K562 (cell line): ENCODE results near the gene TOMM22. TPM values are rescaled to one million over a fixed set of nuclear protein-coding genes. Genes with fewer than 3 reads are reported as not detected.

Experiments
- ASH1L ChIP-seq: fragments of 450-650 bp; IDR thresholded peaks from 2 replicates; pipeline ENCODE4 v1.6.1; 2018; ENCODE audit warnings: borderline replicate concordance, mild to moderate bottlenecking, low read depth; ENCODE audit not compliant: partially characterized antibody
- CBX1 ChIP-seq: sonication (generic); IDR thresholded peaks from 2 replicates; pipeline ENCODE4 v1.6.1; 2016; ENCODE audit warnings: antibody characterized with exemption, low read depth, mild to moderate bottlenecking
- CEBPG ChIP-seq, 3 experiments: fragments of 200-800 bp in 1 of 3; sonication (Bioruptor generic) in 1 of 3; sonication (generic) in 1 of 3; formaldehyde crosslinking in 1 of 3; IDR thresholded peaks in 2 of 3; conservative IDR thresholded peaks in 1 of 3; 2 replicates each; pipeline versions ENCODE4 v1.6.1 to v1.8.0; 2016 to 2022; ENCODE audit warnings: missing compliant biosample characterization in 2 of 3, missing genetic modification characterization in 2 of 3, mild to moderate bottlenecking in 1 of 3, missing genetic modification reagents in 1 of 3
- FOXM1 ChIP-seq, 2 experiments: fragments of 450-650 bp in 1 of 2; sonication (generic) in 1 of 2; formaldehyde crosslinking in 1 of 2; IDR thresholded peaks; 2 replicates each; pipeline versions ENCODE4 v1.6.1 to v1.9.0; 2017 to 2022; ENCODE audit warnings: low read depth in 2 of 2, mild to moderate bottlenecking in 2 of 2, missing genetic modification reagents in 1 of 2, moderate library complexity in 1 of 2
- GTF2E2 ChIP-seq: fragments of 200-800 bp; sonication (Bioruptor generic); IDR thresholded peaks from 2 replicates; pipeline ENCODE4 v1.6.1; 2016; ENCODE audit warnings: missing genetic modification characterization, missing compliant biosample characterization
- LEF1 ChIP-seq: fragments of 450-650 bp; IDR thresholded peaks from 2 replicates; pipeline ENCODE4 v1.6.1; 2016; ENCODE audit warnings: mild to moderate bottlenecking
- PHF21A ChIP-seq: fragments of 450-650 bp; IDR thresholded peaks from 2 replicates; pipeline ENCODE4 v1.6.1; 2017; ENCODE audit warnings: low read depth, borderline replicate concordance
- POLR2A ChIP-seq: fragments of 450-650 bp; conservative IDR thresholded peaks from 2 replicates; pipeline ENCODE4 v1.6.1; 2016
- POLR2AphosphoS5 ChIP-seq: IDR thresholded peaks from 2 replicates; pipeline ENCODE4 v1.6.1; 2011; ENCODE audit warnings: mild to moderate bottlenecking, low read depth, low read length, moderate library complexity; ENCODE audit not compliant: control insufficient read depth, insufficient read depth
- RBM39 ChIP-seq: fragments of 200-400 bp; formaldehyde crosslinking; optimal IDR thresholded peaks from 2 replicates; pipeline ENCODE3; 2018; ENCODE audit warnings: low read depth, low read length
- SREBF1 ChIP-seq: fragments of 150-350 bp; IDR thresholded peaks from 2 replicates; pipeline ENCODE4 v1.6.1; 2014; ENCODE audit warnings: antibody characterized with exemption, low read depth, low read length, borderline replicate concordance
- SRSF3 ChIP-seq: fragments of 200-400 bp; formaldehyde crosslinking; IDR thresholded peaks from 2 replicates; pipeline ENCODE4 v1.6.1; 2016; ENCODE audit warnings: mild to moderate bottlenecking, low read length, moderate library complexity; ENCODE audit not compliant: insufficient read depth
- TBL1XR1 ChIP-seq, 2 experiments: IDR thresholded peaks; 2 replicates each; pipeline ENCODE4 v1.6.1; 2012; ENCODE audit warnings: improper control_type of control experiment in 2 of 2, low read length in 2 of 2, mild to moderate bottlenecking in 1 of 2
- ZBTB1 ChIP-seq: sonication (generic); formaldehyde crosslinking; IDR thresholded peaks from 2 replicates; pipeline ENCODE4 v1.8.1; 2023; ENCODE audit warnings: missing genetic modification reagents, low read depth, mild to moderate bottlenecking, borderline replicate concordance
- ZNF311 ChIP-seq: fragments of 250-450 bp; sonication (Bioruptor Pico); IDR thresholded peaks from 2 replicates; pipeline ENCODE4 v1.4.0; 2020; ENCODE audit warnings: mild to moderate bottlenecking, moderate library complexity
- polyA plus RNA-seq, 8 experiments: library from polyadenylated mRNA; depleted of rRNA in 4 of 8; stranded (reverse) in 5 of 8; unstranded in 3 of 8; fragments of >200 nt; fragmentation: Nextera tagmentation in 2 of 8; fragmentation: Illumina TruSeq in 1 of 8; extraction: Ambion mirVana in 2 of 8; extraction: Trizol in 1 of 8; gene quantifications; 2 replicates each; pipeline versions ENCODE4 v1.2.1 to v1.2.3, GENCODE V29; 2011 to 2014; ENCODE audit warnings: inconsistent platforms in 1 of 8, missing spikeins in 1 of 8
- total RNA-seq, 7 experiments: library from RNA; depleted of rRNA in 6 of 7; stranded (reverse); fragments of >200 nt in 6 of 7; fragmentation: Illumina TruSeq in 2 of 7; extraction: Trizol in 2 of 7; gene quantifications; 2 replicates each; pipeline versions ENCODE4 v1.2.1 to v1.2.3, GENCODE V29; 2011 to 2021; ENCODE audit warnings: low replicate concordance in 1 of 7
- TF ChIP-seq, protein P1 (sequence below): fragments of 450-650 bp; IDR thresholded peaks from 2 replicates; pipeline ENCODE4 v1.6.1; 2016
- TF ChIP-seq, protein P2 (sequence below), 2 experiments: fragments of 450-650 bp; IDR thresholded peaks; 2 replicates each; pipeline ENCODE4 v1.6.1; 2016; ENCODE audit warnings: mild to moderate bottlenecking in 2 of 2, borderline replicate concordance in 1 of 2, low read depth in 1 of 2, moderate library complexity in 1 of 2

Gene TOMM22
- total and polyA plus RNA-seq, 9 of the 15 experiments (the other 6 are each of a cell fraction or from before 2014, with no cell fraction given): 25.8 to 108 (median 73.8) TPM

DNA sequence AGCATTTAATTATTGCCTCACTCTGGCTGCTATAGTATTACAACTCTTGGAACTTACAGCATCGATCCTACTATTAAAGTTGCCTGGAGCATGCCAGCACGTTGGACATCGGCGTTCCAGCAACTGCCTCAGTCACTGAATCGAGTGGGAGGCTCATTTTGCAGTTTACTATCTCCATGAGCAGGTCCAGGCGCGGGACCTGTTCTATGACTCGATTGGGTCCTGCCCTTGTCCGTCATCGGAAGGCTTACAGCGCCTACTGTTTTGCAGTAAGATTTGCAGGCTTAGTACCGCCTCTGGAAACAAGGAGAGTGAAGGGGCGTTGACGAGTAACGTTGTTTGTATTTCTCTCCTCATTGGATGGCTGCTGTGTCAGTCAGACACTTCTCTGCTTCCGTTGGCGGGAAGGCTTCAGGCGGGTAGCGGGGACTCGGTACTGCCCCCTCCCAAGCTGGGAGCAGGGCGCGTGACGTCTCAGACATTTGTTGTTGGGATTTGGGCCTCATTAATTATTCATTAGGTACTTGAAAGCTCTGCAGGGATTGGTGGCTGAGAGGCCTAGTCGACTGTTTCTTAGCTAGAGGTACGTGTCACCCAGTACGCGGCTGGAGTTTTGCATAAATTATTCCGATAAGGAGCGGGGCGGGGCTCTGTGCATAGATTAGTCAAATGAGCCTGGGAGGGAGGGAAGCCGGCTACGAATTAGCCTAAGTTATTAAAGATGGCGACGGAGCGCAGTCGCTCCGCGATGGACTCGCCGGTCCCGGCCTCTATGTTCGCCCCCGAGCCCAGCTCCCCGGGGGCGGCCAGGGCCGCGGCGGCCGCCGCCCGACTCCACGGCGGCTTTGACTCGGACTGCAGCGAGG is 23.7 kb downstream of the TOMM22 start, which contains the start of gene GTPBP1 (continued):
- peak; percentile 89 for TF ChIP-seq ASH1L
- TF ChIP-seq, protein P1, sequence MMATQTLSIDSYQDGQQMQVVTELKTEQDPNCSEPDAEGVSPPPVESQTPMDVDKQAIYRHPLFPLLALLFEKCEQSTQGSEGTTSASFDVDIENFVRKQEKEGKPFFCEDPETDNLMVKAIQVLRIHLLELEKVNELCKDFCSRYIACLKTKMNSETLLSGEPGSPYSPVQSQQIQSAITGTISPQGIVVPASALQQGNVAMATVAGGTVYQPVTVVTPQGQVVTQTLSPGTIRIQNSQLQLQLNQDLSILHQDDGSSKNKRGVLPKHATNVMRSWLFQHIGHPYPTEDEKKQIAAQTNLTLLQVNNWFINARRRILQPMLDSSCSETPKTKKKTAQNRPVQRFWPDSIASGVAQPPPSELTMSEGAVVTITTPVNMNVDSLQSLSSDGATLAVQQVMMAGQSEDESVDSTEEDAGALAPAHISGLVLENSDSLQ: peak; percentile 100
- no peak for TF ChIP-seq ZBTB1 (CRISPR knock-in tag)
- no peak for TF ChIP-seq ZNF311 (CRISPR knock-in tag)
- peak in 1 of 2 experiments; percentile 26; a peak in 1 of 4 replicates for TF ChIP-seq TBL1XR1 (IDR thresholded peaks at IDR 0.05; ENCODE audit: low read length in 2 of 2)
- TF ChIP-seq GTF2E2 (tag): 0 out of 2 replicates have a peak, but pooled peaks have one; percentile 31
- TF ChIP-seq, protein P2, sequence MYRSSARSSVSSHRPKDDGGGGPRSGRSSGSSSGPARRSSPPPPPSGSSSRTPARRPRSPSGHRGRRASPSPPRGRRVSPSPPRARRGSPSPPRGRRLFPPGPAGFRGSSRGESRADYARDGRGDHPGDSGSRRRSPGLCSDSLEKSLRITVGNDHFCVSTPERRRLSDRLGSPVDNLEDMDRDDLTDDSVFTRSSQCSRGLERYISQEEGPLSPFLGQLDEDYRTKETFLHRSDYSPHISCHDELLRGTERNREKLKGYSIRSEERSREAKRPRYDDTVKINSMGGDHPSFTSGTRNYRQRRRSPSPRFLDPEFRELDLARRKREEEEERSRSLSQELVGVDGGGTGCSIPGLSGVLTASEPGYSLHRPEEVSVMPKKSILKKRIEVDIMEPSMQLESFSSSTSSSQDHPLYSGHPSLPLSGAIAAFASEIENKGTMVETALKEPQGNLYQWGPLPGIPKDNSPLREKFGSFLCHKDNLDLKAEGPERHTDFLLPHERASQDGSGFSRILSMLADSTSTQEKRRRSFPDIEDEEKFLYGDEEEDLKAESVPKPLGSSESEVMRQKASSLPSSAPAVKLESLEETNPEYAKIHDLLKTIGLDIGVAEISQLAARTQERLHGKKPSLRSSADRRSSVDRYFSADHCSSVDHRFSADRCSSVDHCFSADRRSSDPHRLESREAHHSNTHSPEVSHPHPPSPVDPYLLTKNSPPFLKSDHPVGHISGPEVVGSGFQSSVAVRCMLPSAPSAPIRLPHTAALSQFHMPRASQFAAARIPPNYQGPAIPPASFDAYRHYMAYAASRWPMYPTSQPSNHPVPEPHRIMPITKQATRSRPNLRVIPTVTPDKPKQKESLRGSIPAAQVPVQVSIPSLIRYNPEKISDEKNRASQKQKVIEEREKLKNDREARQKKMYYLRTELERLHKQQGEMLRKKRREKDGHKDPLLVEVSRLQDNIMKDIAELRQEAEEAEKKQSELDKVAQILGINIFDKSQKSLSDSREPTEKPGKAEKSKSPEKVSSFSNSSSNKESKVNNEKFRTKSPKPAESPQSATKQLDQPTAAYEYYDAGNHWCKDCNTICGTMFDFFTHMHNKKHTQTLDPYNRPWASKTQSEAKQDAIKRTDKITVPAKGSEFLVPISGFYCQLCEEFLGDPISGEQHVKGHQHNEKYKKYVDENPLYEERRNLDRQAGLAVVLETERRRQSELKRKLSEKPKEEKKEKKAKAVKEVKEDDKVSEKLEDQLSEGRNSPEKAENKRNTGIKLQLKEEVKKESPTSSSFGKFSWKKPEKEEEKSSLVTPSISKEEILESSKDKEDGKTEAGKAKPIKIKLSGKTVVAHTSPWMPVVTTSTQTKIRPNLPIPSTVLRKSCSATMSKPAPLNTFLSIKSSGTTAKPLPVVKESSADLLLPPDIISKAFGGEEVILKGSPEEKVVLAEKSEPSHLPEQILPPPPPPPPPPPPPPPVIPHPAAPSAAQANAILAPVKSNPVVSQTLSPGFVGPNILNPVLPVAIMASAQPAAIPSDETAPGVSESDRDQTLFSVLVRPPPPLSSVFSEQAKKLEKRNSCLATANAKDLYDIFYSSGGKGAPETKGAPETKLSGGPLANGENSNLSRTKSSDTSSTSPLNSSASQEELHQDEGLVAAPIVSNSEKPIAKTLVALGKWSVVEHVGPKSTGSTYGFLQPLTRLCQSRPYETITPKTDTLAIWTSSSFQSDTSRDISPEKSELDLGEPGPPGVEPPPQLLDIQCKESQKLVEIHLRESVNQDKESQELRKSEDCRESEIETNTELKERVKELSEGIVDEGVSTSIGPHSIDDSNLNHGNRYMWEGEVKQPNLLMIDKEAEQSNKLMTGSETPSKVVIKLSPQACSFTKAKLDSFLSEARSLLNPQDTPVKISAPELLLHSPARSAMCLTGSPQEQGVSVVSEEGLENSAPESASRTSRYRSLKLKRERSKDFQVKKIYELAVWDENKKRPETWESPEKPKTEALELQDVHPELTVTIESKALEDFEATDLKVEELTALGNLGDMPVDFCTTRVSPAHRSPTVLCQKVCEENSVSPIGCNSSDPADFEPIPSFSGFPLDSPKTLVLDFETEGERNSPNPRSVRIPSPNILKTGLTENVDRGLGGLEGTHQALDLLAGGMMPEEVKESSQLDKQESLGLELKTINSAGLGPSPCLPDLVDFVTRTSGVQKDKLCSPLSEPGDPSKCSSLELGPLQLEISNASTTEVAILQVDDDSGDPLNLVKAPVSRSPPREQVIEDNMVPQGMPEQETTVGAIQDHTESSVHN (IDR thresholded peaks at IDR 0.05; ENCODE audit: borderline replicate concordance in 1 of 2, low read depth in 1 of 2): no peak
- peak; percentile 82 for TF ChIP-seq POLR2A
- TF ChIP-seq SRSF3: no peak
- TF ChIP-seq CBX1: no peak
- TF ChIP-seq FOXM1 (IDR thresholded peaks at IDR 0.05; ENCODE audit: low read depth): 0 out of 2 replicates have a peak, but pooled peaks have one; percentile 7
- TF ChIP-seq FOXM1 (CRISPR knock-in tag; IDR thresholded peaks at IDR 0.05; ENCODE audit: low read depth): no peak
- no peak for TF ChIP-seq SREBF1
- no peak for TF ChIP-seq RBM39
- no peak; the same call in 1 of the 2 replicates for TF ChIP-seq CEBPG (CRISPR knock-in tag; IDR thresholded peaks at IDR 0.05)
- peak in 1 of 2 experiments; percentile 34; a peak in 1 of 4 replicates for TF ChIP-seq CEBPG (tag; conservative IDR thresholded peaks at IDR 0.05 in 1 of 2, IDR thresholded peaks at IDR 0.05 in 1 of 2)
- TF ChIP-seq POLR2AphosphoS5: peak; percentile 80
- no peak for TF ChIP-seq LEF1
- no peak for TF ChIP-seq PHF21A
